Measurements from ENCODE around the gene ASB9. TPM values are rescaled to one million over a fixed set of nuclear protein-coding genes. Genes with fewer than 3 reads are reported as not detected.

The ASB9 gene
- total and polyA plus RNA-seq, 4 donors, result 2.4 to 11.3 (median 2.9) TPM

Other genes with a start within 250 kb of the ASB9 start
- not detected for gene ASB11, start 45.6 kb upstream of the ASB9 start, total RNA-seq
- under 1 TPM in 1 of 2 donors, not detected in 1; 0.03 TPM for gene ASB11, start 45.6 kb upstream of the ASB9 start, polyA plus RNA-seq
- 1 to 10 TPM; 7.9 to 8.7 TPM for gene PIGA, start 65.4 kb upstream of the ASB9 start, total RNA-seq
- 1 to 10 TPM; 3.0 to 3.3 TPM for gene PIGA, start 65.4 kb upstream of the ASB9 start, polyA plus RNA-seq
- under 1 TPM; 0.05 to 0.92 TPM for gene VEGFD, start 114.3 kb upstream of the ASB9 start, total RNA-seq
- 1 to 10 TPM in 1 of 2 donors, under 1 TPM in 1; 0.37 to 4.5 TPM for gene VEGFD, start 114.3 kb upstream of the ASB9 start, polyA plus RNA-seq
- gene PIR, start 223.2 kb upstream of the ASB9 start, total RNA-seq, result 10 to 100 TPM in 1 of 2 donors, 1 to 10 TPM in 1; 9.0 to 16.4 TPM
- gene PIR, start 223.2 kb upstream of the ASB9 start, polyA plus RNA-seq, result 10 to 100 TPM; 17.6 to 24.7 TPM
- gene BMX, start 230.7 kb upstream of the ASB9 start, total RNA-seq, result under 1 TPM; 0.23 to 0.67 TPM
- gene BMX, start 230.7 kb upstream of the ASB9 start, polyA plus RNA-seq, result under 1 TPM; 0.28 to 0.38 TPM